Epithelial cell of esophagus (primary cell): ENCODE results near the gene SLC4A9.
"Not testable (repeated sequence)": the region's sequence is repeated elsewhere in the genome, so short reads cannot be mapped to it uniquely, and the experiment has no call there.

ENCODE experiments used
- DNase-seq: peaks from one replicate; pipeline ENCODE4 v3.0.0; 2010; ENCODE audit warnings: low read depth
- H3K4me3 ChIP-seq: 2 replicates; pipeline ENCODE4 v1.5.1; 2011; ENCODE audit warnings: mild to moderate bottlenecking, low read length, control low read depth
- CTCF ChIP-seq: IDR thresholded peaks from 2 replicates; pipeline ENCODE4 v1.5.1; 2011; ENCODE audit warnings: low read depth, mild to moderate bottlenecking, low read length, control low read depth, inconsistent platforms; ENCODE audit not compliant: insufficient read depth; ENCODE audit errors: missing control alignments

Gene SLC4A9

GRCh38 chr5:140408750-140409241 is 48.8 kb downstream of the SLC4A9 start:
- peak; percentile 51 for DNase-seq
- no peak overlapping the region for H3K4me3 ChIP-seq
- no peak for TF ChIP-seq CTCF

GRCh38 chr5:140413230-140413629 is 53.2 kb downstream of the SLC4A9 start:
- H3K4me3 ChIP-seq = no peak overlapping the region
- DNase-seq = no peak
- TF ChIP-seq CTCF = no peak

- DNase-seq = no peak
- H3K4me3 ChIP-seq = no peak overlapping the region
- no peak for TF ChIP-seq CTCF
Measured at GRCh38 chr5:140417235-140417634, 57.2 kb downstream of the SLC4A9 start.

- no peak for TF ChIP-seq CTCF
- no peak overlapping the region for H3K4me3 ChIP-seq
- no peak for DNase-seq
Measured at GRCh38 chr5:140418862-140419520, 59.0 kb downstream of the SLC4A9 start.

GRCh38 chr5:140420226-140420570 is 60.2 kb downstream of the SLC4A9 start:
- no peak for TF ChIP-seq CTCF
- no peak for DNase-seq
- no peak overlapping the region for H3K4me3 ChIP-seq

- DNase-seq = no peak
- H3K4me3 ChIP-seq = no peak overlapping the region
- no peak for TF ChIP-seq CTCF
Measured at GRCh38 chr5:140420665-140421361, 60.8 kb downstream of the SLC4A9 start.

DNA sequence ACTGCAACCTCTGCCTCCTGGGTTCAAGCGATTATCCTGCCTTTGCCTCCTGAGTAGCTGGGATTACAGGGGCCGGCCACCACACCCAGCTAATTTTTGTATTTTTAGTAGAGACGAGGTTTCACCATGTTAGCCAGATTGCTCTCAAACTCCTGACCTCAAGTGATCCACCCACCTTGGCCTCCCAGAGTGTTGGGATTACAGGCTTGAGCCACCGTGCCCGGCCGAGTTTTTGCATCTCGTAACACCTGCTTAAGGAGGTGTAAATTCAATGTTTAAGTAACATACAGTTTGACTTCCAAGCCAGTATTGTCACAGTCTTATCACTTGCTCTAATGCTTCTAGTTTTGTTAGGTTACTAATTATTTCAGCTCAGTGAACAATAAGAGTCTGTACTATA is 61.4 kb downstream of the SLC4A9 start:
- H3K4me3 ChIP-seq, DNase-seq: not testable (repeated sequence)
